Measurements from ENCODE around the gene ADD3. TPM values are rescaled to one million over a fixed set of nuclear protein-coding genes. Genes with fewer than 3 reads are reported as not detected.

ADD3 gene
- total and polyA plus RNA-seq, 7 donors: 4.2 to 26.3 (median 10.4) TPM

DNA sequence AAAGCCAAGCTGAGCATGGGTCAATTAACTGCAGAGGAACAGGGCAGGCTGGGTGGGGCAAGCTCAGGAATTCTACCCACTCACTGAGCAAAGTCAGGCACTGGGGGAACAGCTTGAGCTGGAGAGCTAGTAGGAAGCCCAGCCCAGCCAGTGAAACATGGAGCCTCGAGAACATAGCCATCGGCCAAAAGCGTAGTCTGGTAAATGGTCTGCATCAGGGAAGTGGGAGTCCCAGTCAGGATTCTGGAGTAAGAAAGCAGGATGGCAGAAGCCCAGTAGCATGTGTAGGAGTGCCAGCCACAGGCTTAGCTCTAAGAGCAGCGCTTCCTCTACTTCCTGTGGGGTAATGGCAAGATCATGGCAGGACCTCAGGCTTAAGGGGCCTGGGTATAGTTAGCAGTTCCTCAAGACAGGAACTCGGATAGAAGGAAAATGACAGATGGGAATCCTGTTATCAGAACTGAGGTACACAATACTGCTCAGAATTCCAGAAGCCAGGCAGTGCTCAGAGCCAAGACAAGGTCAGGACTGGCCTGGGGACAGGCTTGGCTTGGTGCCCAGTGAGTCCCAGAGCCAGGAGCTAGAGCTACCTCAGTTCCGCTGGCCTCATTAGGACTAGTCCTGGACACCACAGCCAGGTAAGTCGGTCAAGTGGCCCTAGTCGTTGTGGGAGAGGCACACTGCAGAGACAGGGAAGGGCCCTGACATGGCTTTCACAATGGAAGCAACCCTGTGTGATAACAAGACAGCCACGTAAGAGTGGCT, 134.3 kb downstream of the ADD3 start:
- H3K27me3 ChIP-seq (ENCODE audit: insufficient read depth in 3 of 3, low read length in 2 of 3): no peaks in the 10 kb centered on the region
- no peaks in the 10 kb centered on the region for H3K36me3 ChIP-seq (ENCODE audit: insufficient read depth in 1 of 2, low read depth in 1 of 2)
- H3K4me3 ChIP-seq: no peak overlapping the region
- ATAC-seq (peak in 3 of 4 donors; percentile 31 to 44 (median 35)), DNase-seq (no peak)
- peaks cover 4% of the 10 kb centered on the region for H3K4me1 ChIP-seq
- no peak overlapping the region for H3K27ac ChIP-seq
- TF ChIP-seq, protein P1, sequence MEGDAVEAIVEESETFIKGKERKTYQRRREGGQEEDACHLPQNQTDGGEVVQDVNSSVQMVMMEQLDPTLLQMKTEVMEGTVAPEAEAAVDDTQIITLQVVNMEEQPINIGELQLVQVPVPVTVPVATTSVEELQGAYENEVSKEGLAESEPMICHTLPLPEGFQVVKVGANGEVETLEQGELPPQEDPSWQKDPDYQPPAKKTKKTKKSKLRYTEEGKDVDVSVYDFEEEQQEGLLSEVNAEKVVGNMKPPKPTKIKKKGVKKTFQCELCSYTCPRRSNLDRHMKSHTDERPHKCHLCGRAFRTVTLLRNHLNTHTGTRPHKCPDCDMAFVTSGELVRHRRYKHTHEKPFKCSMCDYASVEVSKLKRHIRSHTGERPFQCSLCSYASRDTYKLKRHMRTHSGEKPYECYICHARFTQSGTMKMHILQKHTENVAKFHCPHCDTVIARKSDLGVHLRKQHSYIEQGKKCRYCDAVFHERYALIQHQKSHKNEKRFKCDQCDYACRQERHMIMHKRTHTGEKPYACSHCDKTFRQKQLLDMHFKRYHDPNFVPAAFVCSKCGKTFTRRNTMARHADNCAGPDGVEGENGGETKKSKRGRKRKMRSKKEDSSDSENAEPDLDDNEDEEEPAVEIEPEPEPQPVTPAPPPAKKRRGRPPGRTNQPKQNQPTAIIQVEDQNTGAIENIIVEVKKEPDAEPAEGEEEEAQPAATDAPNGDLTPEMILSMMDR (IDR thresholded peaks at IDR 0.05): no peak
- H3K9me3 ChIP-seq: no peaks in the 10 kb centered on the region
- WGBS, 3 donors: 52 to 64% (median 56%) methylated on average over 9 of the region's 9 CpGs
- intact Hi-C loops (cut with DNase I): no loop called here

DNA sequence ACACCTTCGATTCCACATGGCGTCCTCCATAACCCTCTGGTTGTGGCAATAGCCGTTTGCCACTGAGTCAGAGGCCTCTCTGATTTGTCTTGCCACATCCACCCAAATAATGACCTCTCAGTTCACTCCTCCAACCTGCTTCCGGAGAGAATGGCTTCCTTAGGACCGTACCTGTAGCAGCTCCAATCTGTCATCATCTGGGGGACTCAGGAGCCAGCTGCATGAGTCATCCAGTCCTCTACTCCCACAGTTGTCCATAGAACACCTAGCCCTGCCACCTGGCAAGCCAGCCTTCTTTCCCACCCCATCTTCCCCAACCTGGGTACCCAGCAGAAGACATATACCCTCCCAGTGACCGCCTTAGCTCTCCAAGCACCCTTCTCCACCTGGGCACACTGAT, 135.2 kb downstream of the ADD3 start:
- WGBS, 3 donors: 88 to 92% (median 88%) methylated on average over 6 of the region's 6 CpGs
- no peaks in the 10 kb centered on the region for H3K9me3 ChIP-seq
- no peak for DNase-seq
- H3K4me1 ChIP-seq: peaks cover 4% of the 10 kb centered on the region
- H3K4me3 ChIP-seq: no peak overlapping the region
- no peak overlapping the region for H3K27ac ChIP-seq
- no peak for ATAC-seq
- no peaks in the 10 kb centered on the region for H3K27me3 ChIP-seq (ENCODE audit: insufficient read depth in 3 of 3, low read length in 2 of 3)
- TF ChIP-seq, protein P1 (IDR thresholded peaks at IDR 0.05): no peak
- intact Hi-C loops (cut with DNase I): no loop called here
- H3K36me3 ChIP-seq (ENCODE audit: insufficient read depth in 1 of 2, low read depth in 1 of 2): no peaks in the 10 kb centered on the region

DNA sequence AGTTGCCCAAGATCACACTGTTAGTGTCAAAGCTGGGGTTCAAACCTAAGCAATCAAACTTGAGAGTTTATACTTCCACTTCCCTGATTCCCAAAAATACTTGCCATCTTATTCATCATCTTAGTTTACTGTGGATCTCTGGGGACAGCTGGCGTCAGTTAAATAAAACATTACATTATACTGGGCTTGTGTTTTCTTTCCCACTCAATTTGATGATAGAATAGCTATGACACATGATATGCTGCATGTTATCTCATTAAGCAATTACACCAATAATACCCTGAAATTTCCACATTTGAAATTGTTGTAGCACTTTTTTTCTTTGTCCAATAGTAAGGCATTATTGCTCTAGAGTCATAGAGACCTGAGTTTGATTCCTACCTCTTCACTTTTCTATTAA, 136.7 kb downstream of the ADD3 start:
- TF ChIP-seq, protein P1 (IDR thresholded peaks at IDR 0.05): no peak
- Histone ChIP-seq H3K4me3 (no peak overlapping the region), H3K27ac (no peak overlapping the region), H3K36me3 (ENCODE audit: insufficient read depth in 1 of 2, low read depth in 1 of 2) (no peaks in the 10 kb centered on the region), H3K9me3 (no peaks in the 10 kb centered on the region), H3K4me1 (peaks cover 4% of the 10 kb centered on the region), H3K27me3 (ENCODE audit: insufficient read depth in 3 of 3, low read length in 2 of 3) (no peaks in the 10 kb centered on the region)
- WGBS, 3 donors: 78 to 94% (median 85%) methylated on average over 1 of the region's 1 CpG
- DNase-seq (no peak), ATAC-seq (no peak)
- intact Hi-C loops (cut with DNase I): no loop called here

DNA sequence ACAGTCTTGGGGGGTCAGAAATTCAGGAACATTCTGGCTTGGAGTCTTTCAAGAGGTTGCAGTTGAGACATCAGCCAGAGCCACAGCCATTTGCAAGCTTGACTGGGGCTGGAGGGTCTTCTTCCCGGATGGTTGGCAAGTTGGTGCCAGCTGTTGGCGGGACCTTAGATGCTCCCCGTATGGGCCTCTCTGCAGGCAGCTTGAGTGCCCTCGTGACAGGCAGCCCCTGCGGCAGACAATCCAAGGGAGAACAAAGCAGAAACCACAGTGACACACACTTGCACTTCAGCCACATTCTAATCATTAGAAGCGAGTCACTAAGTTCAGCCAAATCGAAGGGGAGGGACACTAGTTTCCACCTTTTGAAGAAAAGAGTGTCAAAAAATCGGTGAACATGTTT, 140.2 kb downstream of the ADD3 start:
- Histone ChIP-seq H3K36me3 (ENCODE audit: insufficient read depth in 1 of 2, low read depth in 1 of 2) (no peaks in the 10 kb centered on the region), H3K27ac (no peak overlapping the region), H3K9me3 (no peaks in the 10 kb centered on the region), H3K4me3 (no peak overlapping the region), H3K4me1 (no peaks in the 10 kb centered on the region), H3K27me3 (ENCODE audit: insufficient read depth in 3 of 3, low read length in 2 of 3) (no peaks in the 10 kb centered on the region)
- TF ChIP-seq, protein P1 (IDR thresholded peaks at IDR 0.05): no peak
- 50 to 59% (median 51%) methylated on average over 8 of the region's 8 CpGs for WGBS, 3 donors
- ATAC-seq (no peak), DNase-seq (no peak)
- intact Hi-C loops (cut with DNase I): no loop called here

DNA sequence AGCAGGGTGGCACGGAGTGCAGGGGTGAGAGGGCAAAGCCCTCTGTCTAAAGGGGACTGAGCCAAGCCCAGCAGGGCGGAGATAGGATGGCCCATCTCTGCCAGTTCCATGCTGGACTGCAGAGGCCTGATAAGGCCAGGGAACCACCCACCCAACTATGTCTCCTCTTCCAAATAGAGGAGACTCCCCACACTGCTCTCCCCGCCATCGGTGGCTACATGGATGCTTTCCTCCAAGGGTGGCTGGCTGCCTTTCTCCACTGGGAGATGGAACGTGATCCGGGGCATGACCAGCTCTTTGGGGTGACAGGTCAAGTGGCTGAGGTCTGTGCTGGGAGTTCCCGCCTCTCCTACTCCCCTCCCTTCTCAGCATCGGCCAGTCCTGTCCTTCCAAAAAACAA, 141.5 kb downstream of the ADD3 start:
- intact Hi-C loops (cut with DNase I): no loop called here
- TF ChIP-seq, protein P1 (IDR thresholded peaks at IDR 0.05): no peak
- no peaks in the 10 kb centered on the region for H3K9me3 ChIP-seq
- ATAC-seq: no peak
- H3K4me1 ChIP-seq: no peaks in the 10 kb centered on the region
- no peaks in the 10 kb centered on the region for H3K36me3 ChIP-seq (ENCODE audit: insufficient read depth in 1 of 2, low read depth in 1 of 2)
- DNase-seq: no peak
- H3K4me3 ChIP-seq: no peak overlapping the region
- WGBS, 3 donors: 72 to 83% (median 76%) methylated on average over 8 of the region's 8 CpGs
- H3K27me3 ChIP-seq (ENCODE audit: insufficient read depth in 3 of 3, low read length in 2 of 3): no peaks in the 10 kb centered on the region
- no peak overlapping the region for H3K27ac ChIP-seq

Measured in psoas muscle (tissue), 8 donors.